Measurements from ENCODE around the gene CD151. TPM values are rescaled to one million over a fixed set of nuclear protein-coding genes. Genes with fewer than 3 reads are reported as not detected.
A peak's percentile ranks its signal among the peaks of the same experiment; 100 is the strongest.

CD151 gene
- total RNA-seq, 1 donor from 2014 or later: 120 TPM

DNA sequence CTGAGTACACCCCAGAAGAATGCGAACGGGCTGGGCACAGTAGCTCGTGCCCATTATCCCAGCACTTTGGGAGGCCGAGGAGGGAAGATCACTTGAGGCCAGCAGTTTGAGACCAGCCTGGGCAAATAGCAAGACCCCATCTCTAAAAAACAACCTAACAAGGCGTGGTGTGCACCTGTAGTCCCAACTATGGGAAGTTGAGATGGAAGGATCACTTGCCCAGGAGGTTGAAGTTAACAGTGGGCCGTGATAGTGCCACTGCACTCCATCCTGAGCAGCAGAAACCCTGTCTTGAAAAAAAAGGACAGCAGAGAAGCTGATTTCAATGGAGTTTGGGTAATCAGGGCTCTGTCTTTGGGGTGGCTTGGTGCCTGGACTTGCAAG, 19.7 kb upstream of the CD151 start:
- DNase-seq (ENCODE audit: low spot score) (no peak), ATAC-seq (no peak)

- no peak for DNase-seq (ENCODE audit: low spot score)
- ATAC-seq: no peak
Observed at GRCh38 chr11:813456-814096, 19.2 kb upstream of the CD151 start.

DNA sequence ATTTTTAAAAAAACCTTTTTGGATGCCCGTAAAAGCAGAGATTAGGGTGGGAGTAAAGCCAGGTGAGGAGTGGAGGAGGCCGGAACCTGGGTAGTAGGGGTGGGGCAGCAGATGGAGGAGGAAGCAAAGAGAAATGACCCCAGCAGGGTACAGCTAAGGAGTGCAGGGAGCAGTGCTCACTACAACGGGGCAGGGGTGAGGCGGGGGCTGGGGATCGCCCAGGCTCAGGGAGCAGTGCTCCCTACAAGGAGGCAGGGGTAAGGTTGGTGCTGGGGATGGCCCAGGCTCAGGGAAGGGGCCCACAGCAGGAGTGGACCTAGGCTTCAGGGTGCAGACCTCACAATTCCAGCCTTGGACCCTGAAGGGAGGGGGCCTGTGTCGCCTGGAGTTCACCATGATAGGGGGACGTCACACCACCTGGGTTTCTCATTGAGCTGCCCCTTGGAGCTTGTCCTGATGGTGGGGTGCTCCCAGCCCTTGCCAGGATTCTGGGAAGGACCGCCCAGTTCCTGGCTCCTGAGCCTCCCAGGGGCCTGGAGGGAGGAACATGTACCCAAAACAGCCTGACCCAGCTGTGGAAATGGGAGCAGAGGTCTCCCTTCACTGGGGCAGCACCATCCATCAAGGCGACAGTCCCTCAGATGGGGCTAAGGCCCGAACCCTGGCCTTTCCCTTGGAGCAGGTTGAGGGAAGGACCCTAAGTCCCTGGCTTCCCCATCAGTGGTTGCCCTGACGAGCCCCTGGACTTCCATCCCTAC, 16.9 kb upstream of the CD151 start:
- no peak for DNase-seq (ENCODE audit: low spot score)
- no peak for ATAC-seq

DNA sequence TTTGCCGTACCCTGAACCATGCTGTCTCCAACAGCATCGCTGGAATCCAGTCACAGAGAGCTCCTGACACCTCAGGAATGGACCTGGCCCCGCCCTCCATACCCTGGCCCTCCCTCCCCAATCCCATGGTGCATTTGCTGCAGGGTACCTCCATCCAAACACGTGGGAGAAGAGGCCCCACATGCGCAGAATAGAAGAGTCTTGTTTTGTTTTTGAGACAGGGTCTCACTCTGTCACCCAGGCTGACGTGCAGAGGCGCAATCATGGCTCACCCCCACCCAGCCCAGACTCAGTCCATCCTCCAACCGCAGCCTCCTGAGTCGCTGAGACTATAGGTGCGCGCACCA, 16.3 kb upstream of the CD151 start:
- ATAC-seq (no peak), DNase-seq (ENCODE audit: low spot score) (no peak)

- ATAC-seq (no peak), DNase-seq (ENCODE audit: low spot score) (no peak)
Observed at GRCh38 chr11:818396-819128, 14.2 kb upstream of the CD151 start, which contains the start of gene PNPLA2. Gene PNPLA2 (plus strand): TSS chr11:818914. CDS start chr11:819719, 805 bp downstream.

DNA sequence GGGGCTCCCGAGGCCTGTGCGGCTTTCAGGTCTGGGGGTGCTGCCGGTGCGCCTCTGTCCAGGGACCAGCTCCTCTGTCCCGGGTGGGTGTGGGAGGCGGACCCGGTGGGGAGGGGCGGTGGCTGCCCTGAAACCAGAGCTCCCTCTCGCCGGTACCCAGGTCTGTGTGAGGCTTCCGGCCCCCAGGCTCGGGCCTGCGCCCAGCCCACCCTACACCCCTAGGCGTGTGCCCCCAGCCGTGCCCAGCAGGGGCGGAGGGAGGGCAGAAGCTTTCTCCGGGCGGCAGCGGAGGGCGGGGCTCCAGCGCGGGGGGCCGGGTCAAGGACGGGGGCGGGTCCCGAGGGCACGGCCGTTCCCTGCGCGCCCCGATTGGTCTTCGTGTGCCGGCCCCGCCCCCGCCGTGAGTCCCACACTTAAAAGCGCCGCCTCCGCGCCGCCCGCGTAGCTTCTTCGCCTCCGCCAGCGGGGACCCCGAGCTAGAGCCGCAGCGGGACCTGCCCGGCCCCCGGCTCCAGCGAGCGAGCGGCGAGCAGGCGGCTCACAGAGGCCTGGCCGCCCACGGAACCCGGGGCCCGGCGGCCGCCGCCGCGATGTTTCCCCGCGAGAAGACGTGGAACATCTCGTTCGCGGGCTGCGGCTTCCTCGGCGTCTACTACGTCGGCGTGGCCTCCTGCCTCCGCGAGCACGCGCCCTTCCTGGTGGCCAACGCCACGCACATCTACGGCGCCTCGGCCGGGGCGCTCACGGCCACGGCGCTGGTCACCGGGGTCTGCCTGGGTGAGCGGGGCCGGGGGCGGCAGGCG, 13.4 kb upstream of the CD151 start:
- ATAC-seq: peak; percentile 77
- peak; percentile 94 for DNase-seq (ENCODE audit: low spot score)

GRCh38 chr11:819943-820649, 12.7 kb upstream of the CD151 start:
- DNase-seq (ENCODE audit: low spot score): peak; percentile 98
- peak; percentile 70 for ATAC-seq

- ATAC-seq (peak; percentile 57), DNase-seq (ENCODE audit: low spot score) (peak; percentile 98)
Observed at GRCh38 chr11:820655-821511, 11.9 kb upstream of the CD151 start.

DNA sequence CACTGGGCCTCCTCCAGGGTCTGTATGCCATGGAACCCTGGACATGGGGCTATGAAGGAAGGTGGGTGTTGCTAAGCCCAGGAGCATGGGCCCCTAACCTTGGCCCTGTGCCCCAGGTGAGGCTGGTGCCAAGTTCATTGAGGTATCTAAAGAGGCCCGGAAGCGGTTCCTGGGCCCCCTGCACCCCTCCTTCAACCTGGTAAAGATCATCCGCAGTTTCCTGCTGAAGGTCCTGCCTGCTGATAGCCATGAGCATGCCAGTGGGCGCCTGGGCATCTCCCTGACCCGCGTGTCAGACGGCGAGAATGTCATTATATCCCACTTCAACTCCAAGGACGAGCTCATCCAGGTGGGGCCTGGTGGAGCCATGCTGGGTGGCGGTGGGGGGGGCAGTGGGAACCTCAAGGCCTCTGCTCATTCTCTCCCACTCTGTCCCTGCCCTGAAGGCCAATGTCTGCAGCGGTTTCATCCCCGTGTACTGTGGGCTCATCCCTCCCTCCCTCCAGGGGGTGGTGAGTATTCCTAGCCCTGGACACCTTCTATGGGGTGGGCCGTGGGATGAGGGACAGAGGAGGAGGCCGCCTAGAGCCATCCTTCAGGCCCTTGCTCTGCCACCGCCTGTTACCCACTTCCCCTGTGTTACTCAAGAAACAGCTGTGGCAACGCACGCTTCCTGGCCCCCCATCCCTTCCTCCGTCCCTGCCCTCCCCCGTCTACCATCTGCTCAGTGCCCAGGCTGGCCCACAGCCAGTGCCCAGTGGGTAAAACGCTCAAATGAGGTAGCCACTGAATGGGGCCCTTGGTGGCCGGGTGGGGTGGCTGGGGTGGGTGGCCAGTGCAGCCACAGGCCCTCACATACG, 11.0 kb upstream of the CD151 start:
- no peak for ATAC-seq

DNA sequence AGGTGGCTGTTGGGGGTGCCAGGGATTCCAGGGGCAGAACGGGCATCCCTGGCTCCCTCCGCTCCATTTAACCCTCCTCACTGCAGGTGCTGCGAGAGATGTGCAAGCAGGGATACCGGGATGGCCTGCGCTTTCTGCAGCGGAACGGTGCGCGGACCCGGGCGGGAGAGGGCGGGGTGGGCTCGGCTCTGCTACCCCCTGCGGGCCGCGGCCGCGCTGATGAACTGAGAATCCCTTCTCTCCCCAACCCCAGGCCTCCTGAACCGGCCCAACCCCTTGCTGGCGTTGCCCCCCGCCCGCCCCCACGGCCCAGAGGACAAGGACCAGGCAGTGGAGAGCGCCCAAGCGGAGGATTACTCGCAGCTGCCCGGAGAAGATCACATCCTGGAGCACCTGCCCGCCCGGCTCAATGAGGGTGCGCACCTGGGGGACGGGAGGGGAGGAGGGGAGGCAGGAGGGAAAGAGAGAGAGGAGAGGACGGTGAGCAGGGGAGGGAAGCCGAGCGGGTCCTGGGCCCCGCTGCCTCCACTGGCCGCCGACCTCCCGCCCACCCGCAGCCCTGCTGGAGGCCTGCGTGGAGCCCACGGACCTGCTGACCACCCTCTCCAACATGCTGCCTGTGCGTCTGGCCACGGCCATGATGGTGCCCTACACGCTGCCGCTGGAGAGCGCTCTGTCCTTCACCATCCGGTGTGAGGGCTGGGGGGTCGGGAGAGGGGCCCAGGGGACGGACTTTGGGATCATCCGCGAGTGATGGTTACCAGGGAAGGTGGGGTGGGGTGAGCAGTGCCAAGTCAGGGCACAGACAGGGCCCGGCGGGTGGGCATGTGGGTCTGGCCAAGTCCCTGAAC, 9.1 kb upstream of the CD151 start:
- ATAC-seq (no peak), DNase-seq (ENCODE audit: low spot score) (no peak)

More for the DNA sequence above, 11.0 kb upstream of the CD151 start:
- no peak for DNase-seq (ENCODE audit: low spot score)

DNA sequence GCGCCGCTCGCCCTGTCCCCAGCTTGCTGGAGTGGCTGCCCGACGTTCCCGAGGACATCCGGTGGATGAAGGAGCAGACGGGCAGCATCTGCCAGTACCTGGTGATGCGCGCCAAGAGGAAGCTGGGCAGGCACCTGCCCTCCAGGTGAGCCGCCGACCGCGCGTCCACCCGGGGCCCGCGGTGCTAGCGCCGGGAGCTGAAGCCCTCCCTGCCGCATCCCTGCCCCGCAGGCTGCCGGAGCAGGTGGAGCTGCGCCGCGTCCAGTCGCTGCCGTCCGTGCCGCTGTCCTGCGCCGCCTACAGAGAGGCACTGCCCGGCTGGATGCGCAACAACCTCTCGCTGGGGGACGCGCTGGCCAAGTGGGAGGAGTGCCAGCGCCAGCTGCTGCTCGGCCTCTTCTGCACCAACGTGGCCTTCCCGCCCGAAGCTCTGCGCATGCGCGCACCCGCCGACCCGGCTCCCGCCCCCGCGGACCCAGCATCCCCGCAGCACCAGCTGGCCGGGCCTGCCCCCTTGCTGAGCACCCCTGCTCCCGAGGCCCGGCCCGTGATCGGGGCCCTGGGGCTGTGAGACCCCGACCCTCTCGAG, 8.4 kb upstream of the CD151 start:
- ATAC-seq (peak; percentile 1), DNase-seq (ENCODE audit: low spot score) (no peak)

- ATAC-seq: peak; percentile 2
- no peak for DNase-seq (ENCODE audit: low spot score)
Observed at GRCh38 chr11:824942-825341, 7.8 kb upstream of the CD151 start.

GRCh38 chr11:825366-826226, 7.2 kb upstream of the CD151 start:
- peak; percentile 4 for ATAC-seq

DNA sequence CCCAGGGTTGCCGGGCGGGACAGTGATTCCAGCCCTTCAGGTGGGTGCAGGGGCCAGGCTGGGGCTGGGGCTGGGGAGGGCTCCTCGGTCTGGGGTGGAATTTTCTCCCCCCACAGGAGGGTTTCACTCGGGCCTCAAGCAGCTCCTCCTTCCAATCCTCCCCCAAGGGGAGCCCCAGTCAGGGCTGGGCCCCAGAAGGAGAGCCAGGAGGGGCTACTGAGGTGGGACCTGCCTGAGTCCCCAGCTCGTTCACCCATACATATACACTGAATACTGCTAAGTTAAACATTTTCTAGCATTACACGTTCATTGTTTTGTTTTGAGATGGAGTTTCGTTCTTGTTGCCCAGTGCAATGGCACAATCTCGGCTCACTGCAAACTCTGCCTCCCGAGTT, 6.5 kb upstream of the CD151 start:
- no peak for DNase-seq (ENCODE audit: low spot score)
- ATAC-seq: no peak

More at GRCh38 chr11:825366-826226, 7.2 kb upstream of the CD151 start:
- no peak for DNase-seq (ENCODE audit: low spot score)

DNA sequence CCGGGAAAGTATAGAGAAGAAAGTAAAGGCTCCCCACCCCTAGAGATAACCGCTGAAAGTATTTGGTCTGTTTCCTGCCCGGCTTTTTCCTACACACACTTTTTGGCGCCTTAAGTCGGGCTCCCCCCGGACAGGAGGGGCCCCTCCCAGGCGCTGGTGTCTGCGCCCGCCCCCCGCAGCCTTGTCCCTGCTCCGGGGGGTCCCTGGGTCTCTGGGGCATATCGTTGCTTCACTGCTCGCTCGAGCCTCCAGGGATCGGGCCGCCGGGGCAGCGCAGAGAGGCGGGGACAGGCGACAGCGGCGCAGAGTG, 6.0 kb upstream of the CD151 start:
- ATAC-seq (no peak), DNase-seq (ENCODE audit: low spot score) (no peak)

GRCh38 chr11:827146-827896, 5.4 kb upstream of the CD151 start:
- ATAC-seq: no peak
- no peak for DNase-seq (ENCODE audit: low spot score)
